HUES48 (cell line): ENCODE data around the gene SH3BGRL2.

Source experiments
- H3K27ac ChIP-seq: one replicate; pipeline ENCODE4 v1.7.0; 2013; ENCODE audit warnings: low read depth, low read length, inconsistent platforms
- H3K27me3 ChIP-seq: 2 replicates; pipeline ENCODE4 v1.6.1; 2013; ENCODE audit warnings: mild to moderate bottlenecking, low read length; ENCODE audit not compliant: control insufficient read depth, insufficient read depth
- H3K36me3 ChIP-seq: 2 replicates; pipeline ENCODE4 v1.6.1; 2013; ENCODE audit warnings: low read length; ENCODE audit not compliant: control insufficient read depth, insufficient read depth
- H3K4me1 ChIP-seq: 2 replicates; pipeline ENCODE4 v1.6.1; 2013; ENCODE audit warnings: mild to moderate bottlenecking, low read length; ENCODE audit not compliant: control insufficient read depth, insufficient read depth
- H3K4me3 ChIP-seq: 2 replicates; pipeline ENCODE4 v1.5.1; 2013; ENCODE audit warnings: mild to moderate bottlenecking, low read depth, low read length
- H3K9ac ChIP-seq: 2 replicates; pipeline ENCODE4 v1.6.1; 2013; ENCODE audit warnings: mild to moderate bottlenecking, low read depth, low read length, moderate library complexity
- H3K9me3 ChIP-seq: 2 replicates; pipeline ENCODE4 v1.6.1; 2013; ENCODE audit warnings: low read length; ENCODE audit not compliant: control insufficient read depth, insufficient read depth

Gene SH3BGRL2

GRCh38 chr6:79750806-79751205 lies 119.7 kb downstream of the SH3BGRL2 start:
- H3K27me3 ChIP-seq: no peaks in the 10 kb centered on the region
- no peak overlapping the region for H3K9ac ChIP-seq
- no peaks in the 10 kb centered on the region for H3K36me3 ChIP-seq
- peaks cover 12% of the 10 kb centered on the region; the same call in 1 of the 2 replicates for H3K4me1 ChIP-seq
- no peak overlapping the region for H3K4me3 ChIP-seq
- no peaks in the 10 kb centered on the region for H3K9me3 ChIP-seq
- H3K27ac ChIP-seq: no peak overlapping the region
